Endodermal cell (in vitro differentiated cells): ENCODE results near the gene CDKN2D. TPM values are rescaled to one million over a fixed set of nuclear protein-coding genes. Genes with fewer than 3 reads are reported as not detected.
"Not testable (repeated sequence)": the region's sequence is repeated elsewhere in the genome, so short reads cannot be mapped to it uniquely, and the experiment has no call there.

Experiments used
- DNase-seq: peaks from one replicate; pipeline ENCODE4 v3.0.0-alpha.2; 2017
- H3K27ac ChIP-seq: 2 replicates; pipeline ENCODE4 v1.5.1; 2013; ENCODE audit warnings: mild to moderate bottlenecking, low read depth, low read length, moderate library complexity
- H3K27me3 ChIP-seq: 2 replicates; pipeline ENCODE4 v1.6.1; 2013; ENCODE audit warnings: mild to moderate bottlenecking, low read length, moderate library complexity; ENCODE audit not compliant: insufficient read depth, control insufficient read depth, poor library complexity, severe bottlenecking
- H3K36me3 ChIP-seq: 2 replicates; pipeline ENCODE4 v1.7.0; 2013; ENCODE audit warnings: mild to moderate bottlenecking, low read length, moderate library complexity; ENCODE audit not compliant: control insufficient read depth, insufficient read depth
- H3K4me1 ChIP-seq: one replicate; pipeline ENCODE4 v1.7.0; 2013; ENCODE audit warnings: low read length; ENCODE audit not compliant: control insufficient read depth, insufficient read depth
- H3K4me3 ChIP-seq: 2 replicates; pipeline ENCODE4 v1.5.1; 2013; ENCODE audit warnings: mild to moderate bottlenecking, low read length, moderate library complexity
- H3K9ac ChIP-seq: 2 replicates; pipeline ENCODE4 v1.6.1; 2013; ENCODE audit warnings: mild to moderate bottlenecking, low read length, moderate library complexity; ENCODE audit not compliant: poor library complexity, severe bottlenecking; ENCODE audit errors: extremely low read depth
- H3K9me3 ChIP-seq: 2 replicates; pipeline ENCODE4 v1.6.1; 2013; ENCODE audit warnings: mild to moderate bottlenecking, low read length, moderate library complexity; ENCODE audit not compliant: control insufficient read depth
- H3K27ac Mint-ChIP-seq: 2 replicates; pipeline ENCODE4 v1.8.0; 2020; ENCODE audit warnings: mixed read lengths
- H3K27me3 Mint-ChIP-seq: 2 replicates; pipeline ENCODE4 v1.8.0; 2021; ENCODE audit warnings: mild to moderate bottlenecking, mixed read lengths; ENCODE audit not compliant: insufficient read depth
- H3K36me3 Mint-ChIP-seq: 2 replicates; pipeline ENCODE4 v1.8.0; 2020; ENCODE audit warnings: low read depth, mixed read lengths
- H3K4me1 Mint-ChIP-seq: 2 replicates; pipeline ENCODE4 v1.8.0; 2020; ENCODE audit warnings: mixed read lengths
- H3K4me3 Mint-ChIP-seq: 2 replicates; pipeline ENCODE4 v1.8.0; 2020; ENCODE audit warnings: mild to moderate bottlenecking, moderate library complexity, mixed read lengths
- H3K9me3 Mint-ChIP-seq: 2 replicates; pipeline ENCODE4 v1.8.0; 2020; ENCODE audit warnings: mild to moderate bottlenecking, mixed read lengths
- WGBS, 2 experiments: methylation state at CpG; one replicate each; pipeline versions ENCODE4 v1.1.5 to v1.1.7; 2013; ENCODE audit warnings: missing lambda C conversion rate in 2 of 2, mixed read lengths in 1 of 2; ENCODE audit not compliant: insufficient coverage in 1 of 2, insufficient read length in 1 of 2; 5-methylcytosine and 5-hydroxymethylcytosine counted together
- total RNA-seq, 2 donors: library from RNA; stranded (reverse); fragmentation: NEBNext Ultra II Directional in 1 of 2; extraction: Animal tissue kit (Norgen Biotek cat#: 25700) in 1 of 2; gene quantifications; 2 replicates in 1 of 2; 3 replicates in 1 of 2; pipeline ENCODE4 v1.2.1, GENCODE V29; 2021
- TF ChIP-seq, protein P1 (sequence below): fragments of 200-600 bp; sonication (generic); conservative IDR thresholded peaks from 2 replicates; pipeline ENCODE4 v1.5.0; 2021; ENCODE audit warnings: antibody characterized with exemption, mild to moderate bottlenecking

Gene CDKN2D
- total RNA-seq, 2 donors from 2014 or later: 3.5 to 4.6 TPM

DNA sequence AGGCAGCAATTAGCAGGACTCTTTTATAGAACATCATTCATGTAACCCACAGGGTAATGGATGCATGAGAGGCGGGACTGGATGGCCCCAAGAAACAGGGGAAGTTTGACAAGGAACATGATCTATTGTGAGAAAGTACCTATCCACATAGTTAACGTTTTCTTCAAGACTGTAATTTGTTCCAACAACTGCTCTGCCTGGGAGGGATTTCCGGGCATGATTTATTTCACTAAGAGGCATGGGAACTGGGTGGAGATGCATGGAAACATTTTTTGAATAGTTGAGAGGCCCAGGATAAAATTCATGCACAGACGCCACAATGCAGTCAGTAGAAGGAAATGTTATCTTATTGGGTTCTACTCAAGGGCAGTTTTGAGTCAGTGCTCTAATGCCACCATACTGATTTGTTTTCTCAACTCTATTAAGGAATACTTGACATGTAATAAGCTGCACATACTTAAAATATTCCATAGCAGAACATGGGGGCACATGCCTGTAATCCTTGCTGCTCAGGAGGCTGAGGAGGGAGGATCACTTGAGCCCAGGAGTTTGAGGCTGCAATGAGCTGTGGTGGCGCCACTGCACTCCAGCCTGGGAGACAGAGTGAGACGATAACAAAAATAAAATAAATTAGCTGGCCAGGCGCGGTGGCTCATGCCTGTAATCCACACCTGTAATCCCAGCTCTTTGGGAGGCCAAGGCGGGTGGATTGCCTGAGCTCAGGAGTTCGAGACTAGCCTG is 35.0 kb downstream of the CDKN2D start:
- no peak overlapping the region for H3K4me3 ChIP-seq
- no peak overlapping the region for H3K4me3 Mint-ChIP-seq
- H3K4me1 ChIP-seq: no peaks in the 10 kb centered on the region
- H3K36me3 ChIP-seq: no peaks in the 10 kb centered on the region
- H3K27ac ChIP-seq: no peak overlapping the region
- H3K4me1 Mint-ChIP-seq: no peaks in the 10 kb centered on the region
- TF ChIP-seq, protein P1, sequence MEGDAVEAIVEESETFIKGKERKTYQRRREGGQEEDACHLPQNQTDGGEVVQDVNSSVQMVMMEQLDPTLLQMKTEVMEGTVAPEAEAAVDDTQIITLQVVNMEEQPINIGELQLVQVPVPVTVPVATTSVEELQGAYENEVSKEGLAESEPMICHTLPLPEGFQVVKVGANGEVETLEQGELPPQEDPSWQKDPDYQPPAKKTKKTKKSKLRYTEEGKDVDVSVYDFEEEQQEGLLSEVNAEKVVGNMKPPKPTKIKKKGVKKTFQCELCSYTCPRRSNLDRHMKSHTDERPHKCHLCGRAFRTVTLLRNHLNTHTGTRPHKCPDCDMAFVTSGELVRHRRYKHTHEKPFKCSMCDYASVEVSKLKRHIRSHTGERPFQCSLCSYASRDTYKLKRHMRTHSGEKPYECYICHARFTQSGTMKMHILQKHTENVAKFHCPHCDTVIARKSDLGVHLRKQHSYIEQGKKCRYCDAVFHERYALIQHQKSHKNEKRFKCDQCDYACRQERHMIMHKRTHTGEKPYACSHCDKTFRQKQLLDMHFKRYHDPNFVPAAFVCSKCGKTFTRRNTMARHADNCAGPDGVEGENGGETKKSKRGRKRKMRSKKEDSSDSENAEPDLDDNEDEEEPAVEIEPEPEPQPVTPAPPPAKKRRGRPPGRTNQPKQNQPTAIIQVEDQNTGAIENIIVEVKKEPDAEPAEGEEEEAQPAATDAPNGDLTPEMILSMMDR: no peak
- no peaks in the 10 kb centered on the region for H3K27me3 ChIP-seq
- H3K27ac Mint-ChIP-seq: no peak overlapping the region
- H3K9me3 ChIP-seq: peaks cover 5% of the 10 kb centered on the region
- DNase-seq: no peak
- no peaks in the 10 kb centered on the region for H3K36me3 Mint-ChIP-seq
- WGBS, 2 experiments: 88% methylated on average over 9 to 10 of the region's 10 CpGs
- no peak overlapping the region for H3K9ac ChIP-seq
- no peaks in the 10 kb centered on the region for H3K9me3 Mint-ChIP-seq
- H3K27me3 Mint-ChIP-seq: peaks cover 15% of the 10 kb centered on the region

DNA sequence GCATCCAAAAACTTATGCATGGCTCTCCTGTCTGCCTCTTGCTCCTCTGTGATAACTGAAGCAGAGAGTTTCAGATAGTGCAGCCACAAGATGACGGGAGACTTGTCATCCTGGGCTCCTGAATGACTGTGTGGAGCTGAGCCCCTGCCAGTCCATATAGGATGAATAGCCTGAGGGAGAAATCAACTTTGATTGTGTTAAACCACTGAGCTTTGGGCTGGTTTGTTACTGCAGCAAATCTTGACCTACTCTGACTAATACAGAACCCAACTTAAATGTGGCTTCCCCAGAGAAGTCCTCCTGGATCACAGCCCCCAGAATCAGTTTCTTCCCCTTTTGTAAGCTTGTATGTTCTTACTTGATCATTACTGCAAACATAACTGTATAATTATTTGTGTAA is 36.3 kb downstream of the CDKN2D start:
- peaks cover 5% of the 10 kb centered on the region for H3K9me3 ChIP-seq
- no peaks in the 10 kb centered on the region for H3K4me1 ChIP-seq
- 78 to 90% methylated on average over 1 of the region's 1 CpG for WGBS, 2 experiments
- DNase-seq: no peak
- Mint-ChIP-seq H3K4me1 (no peaks in the 10 kb centered on the region), H3K4me3 (no peak overlapping the region), H3K36me3 (no peaks in the 10 kb centered on the region), H3K9me3 (no peaks in the 10 kb centered on the region), H3K27ac (no peak overlapping the region), H3K27me3 (peaks cover 9% of the 10 kb centered on the region)
- no peak overlapping the region for H3K27ac ChIP-seq
- H3K4me3 ChIP-seq: no peak overlapping the region
- no peaks in the 10 kb centered on the region for H3K27me3 ChIP-seq
- H3K9ac ChIP-seq: no peak overlapping the region
- no peaks in the 10 kb centered on the region for H3K36me3 ChIP-seq
- TF ChIP-seq, protein P1: no peak

DNA sequence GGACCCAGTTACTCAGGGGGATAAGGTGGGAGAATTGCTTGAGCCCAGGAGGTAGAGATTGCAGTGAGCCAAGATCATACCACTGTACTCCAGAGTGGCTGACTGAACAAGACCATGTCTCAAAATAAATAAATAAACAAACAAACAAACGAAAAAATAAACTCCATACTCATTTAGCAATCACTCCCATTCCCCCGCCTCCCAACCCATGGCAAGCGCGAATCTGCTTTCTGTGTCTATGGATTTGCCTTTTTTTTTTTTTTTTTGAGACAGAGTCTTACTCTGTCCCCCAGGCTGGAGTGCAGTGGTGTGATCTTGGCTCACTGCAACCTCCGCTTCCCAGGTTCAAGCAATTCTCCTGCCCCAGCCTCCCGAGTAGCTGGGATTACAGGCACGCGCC is 41.9 kb downstream of the CDKN2D start:
- DNase-seq, H3K27me3 Mint-ChIP-seq, H3K27me3 ChIP-seq, H3K36me3 Mint-ChIP-seq, H3K4me1 ChIP-seq, H3K9me3 Mint-ChIP-seq, H3K9me3 ChIP-seq, H3K27ac Mint-ChIP-seq, H3K9ac ChIP-seq, H3K4me3 Mint-ChIP-seq, H3K4me1 Mint-ChIP-seq, H3K4me3 ChIP-seq, H3K36me3 ChIP-seq, H3K27ac ChIP-seq: not testable (repeated sequence)
- 94% methylated on average over 8 of the region's 8 CpGs; no CpG with 5 or more reads in 1 of the 2 experiments for WGBS, 2 experiments
